Measurements from ENCODE around the gene VPS4B. TPM values are rescaled to one million over a fixed set of nuclear protein-coding genes. Genes with fewer than 3 reads are reported as not detected.
"Not testable (repeated sequence)": the region's sequence is repeated elsewhere in the genome, so short reads cannot be mapped to it uniquely, and the experiment has no call there.

The VPS4B gene
- polyA plus RNA-seq, 3 donors, result 15.4 to 48.8 (median 26.7) TPM

GRCh38 chr18:63454497-63454896, 32.2 kb upstream of the VPS4B start:
- H3K4me1 Mint-ChIP-seq, result no peaks in the 10 kb centered on the region
- Histone ChIP-seq H2AFZ (ENCODE audit: insufficient read depth, low read depth, low read length, poor library complexity, severe bottlenecking) (no peak overlapping the region), H3K9me3 (replicated peaks in 1 of 2; ENCODE audit: control insufficient read depth in 1 of 2, insufficient read depth in 1 of 2, low read length in 2 of 2) (no peaks in the 10 kb centered on the region), H3K9ac (ENCODE audit: insufficient read depth, low read length, poor library complexity, severe bottlenecking) (no peak overlapping the region), H3K79me2 (ENCODE audit: insufficient read depth, low read length) (no peaks in the 10 kb centered on the region), H3K36me3 (replicated peaks in 1 of 2; ENCODE audit: control insufficient read depth in 1 of 2, insufficient read depth in 2 of 2, low read length in 2 of 2) (no peaks in the 10 kb centered on the region), H4K20me1 (ENCODE audit: insufficient read depth, low read length) (no peaks in the 10 kb centered on the region), H3K4me3 (replicated peaks in 1 of 3; ENCODE audit: low read depth in 2 of 3, low read length in 3 of 3) (no peak overlapping the region), H3K4me1 (ENCODE audit: control insufficient read depth in 1 of 2, insufficient read depth in 2 of 2, low read length in 2 of 2) (no peaks in the 10 kb centered on the region), H3K27me3 (ENCODE audit: control insufficient read depth in 2 of 2, insufficient read depth in 2 of 2, low read length in 2 of 2) (no peaks in the 10 kb centered on the region), H3K4me2 (replicated peaks; ENCODE audit: extremely low read depth, low read length, poor library complexity, severe bottlenecking) (no peak overlapping the region), H3K27ac (ENCODE audit: low read depth in 1 of 2, low read length in 2 of 2) (no peak overlapping the region)
- H3K36me3 Mint-ChIP-seq, result no peaks in the 10 kb centered on the region
- WGBS (ENCODE audit: insufficient coverage), result 100% methylated on average over 2 of the region's 8 CpGs
- TF ChIP-seq CTCF (IDR thresholded peaks at IDR 0.05), result no peak
- intact Hi-C loops (cut with micrococcal nuclease), result no loop called here
- H3K4me3 Mint-ChIP-seq, result no peak overlapping the region
- DNase-seq, result no peak
- H3K27ac Mint-ChIP-seq, result no peak overlapping the region
- H3K27me3 Mint-ChIP-seq (ENCODE audit: low read depth in 3 of 3), result peaks cover 0 to 7% (median 3%) of the 10 kb centered on the region in 3 donors
- H3K9me3 Mint-ChIP-seq, result peaks cover 0 to 6% (median 3%) of the 10 kb centered on the region in 7 donors

- H4K20me1 ChIP-seq (ENCODE audit: insufficient read depth, low read length); H3K4me3 ChIP-seq (replicated peaks in 1 of 3; ENCODE audit: low read depth in 2 of 3, low read length in 3 of 3); H2AFZ ChIP-seq (ENCODE audit: insufficient read depth, low read depth, low read length, poor library complexity, severe bottlenecking); H3K36me3 ChIP-seq (replicated peaks in 1 of 2; ENCODE audit: control insufficient read depth in 1 of 2, insufficient read depth in 2 of 2, low read length in 2 of 2); H3K36me3 Mint-ChIP-seq; H3K9me3 Mint-ChIP-seq; intact Hi-C loops (cut with micrococcal nuclease); H3K4me1 Mint-ChIP-seq; H3K4me1 ChIP-seq (ENCODE audit: control insufficient read depth in 1 of 2, insufficient read depth in 2 of 2, low read length in 2 of 2); H3K9ac ChIP-seq (ENCODE audit: insufficient read depth, low read length, poor library complexity, severe bottlenecking); H3K27me3 Mint-ChIP-seq (ENCODE audit: low read depth in 3 of 3); H3K4me2 ChIP-seq (replicated peaks; ENCODE audit: extremely low read depth, low read length, poor library complexity, severe bottlenecking); H3K79me2 ChIP-seq (ENCODE audit: insufficient read depth, low read length); DNase-seq; H3K9me3 ChIP-seq (replicated peaks in 1 of 2; ENCODE audit: control insufficient read depth in 1 of 2, insufficient read depth in 1 of 2, low read length in 2 of 2); H3K27ac ChIP-seq (ENCODE audit: low read depth in 1 of 2, low read length in 2 of 2); H3K4me3 Mint-ChIP-seq; H3K27me3 ChIP-seq (ENCODE audit: control insufficient read depth in 2 of 2, insufficient read depth in 2 of 2, low read length in 2 of 2): not testable (repeated sequence)
- 100% methylated on average over 2 of the region's 5 CpGs for WGBS (ENCODE audit: insufficient coverage)
- H3K27ac Mint-ChIP-seq, result peak overlapping the region in 1 of 7 donors; percentile 61
Observed at GRCh38 chr18:63452751-63453150, 30.5 kb upstream of the VPS4B start.
